ENCODE measurements around the gene VDR.
A peak's percentile ranks its signal among the peaks of the same experiment; 100 is the strongest.

The VDR gene

GRCh38 chr12:47839214-47839876 is 65.4 kb downstream of the VDR start:
- ATAC-seq = no peak
- TF ChIP-seq SNAI2 (CRISPR knock-in tag; IDR thresholded peaks at IDR 0.05) = no peak
- TF ChIP-seq ISL1 (CRISPR knock-in tag; IDR thresholded peaks at IDR 0.05) = no peak
- TF ChIP-seq ZNF565 (CRISPR knock-in tag; conservative IDR thresholded peaks at IDR 0.05; ENCODE audit: low read depth) = no peak
- no peak for TF ChIP-seq PPARA (CRISPR knock-in tag; IDR thresholded peaks at IDR 0.05; ENCODE audit: borderline replicate concordance)
- TF ChIP-seq ESRRG (CRISPR knock-in tag; IDR thresholded peaks at IDR 0.05) = no peak
- no peak for TF ChIP-seq PATZ1 (CRISPR knock-in tag; IDR thresholded peaks at IDR 0.05; ENCODE audit: borderline replicate concordance)

GRCh38 chr12:47838286-47838931 is 66.4 kb downstream of the VDR start:
- TF ChIP-seq SNAI2 (CRISPR knock-in tag; IDR thresholded peaks at IDR 0.05) (no peak), ZNF70 (CRISPR knock-in tag; IDR thresholded peaks at IDR 0.05) (no peak), TSHZ2 (CRISPR knock-in tag; IDR thresholded peaks at IDR 0.05) (no peak), ISL1 (CRISPR knock-in tag; IDR thresholded peaks at IDR 0.05) (no peak), ARNTL (CRISPR knock-in tag; IDR thresholded peaks at IDR 0.05; ENCODE audit: borderline replicate concordance, low read depth) (no peak), TCF4 (CRISPR knock-in tag; IDR thresholded peaks at IDR 0.05; ENCODE audit: borderline replicate concordance) (no peak), POU6F1 (CRISPR knock-in tag; IDR thresholded peaks at IDR 0.05; ENCODE audit: borderline replicate concordance, low read depth) (no peak), CSDC2 (CRISPR knock-in tag; IDR thresholded peaks at IDR 0.05) (no peak), ZNF565 (CRISPR knock-in tag; conservative IDR thresholded peaks at IDR 0.05; ENCODE audit: low read depth) (no peak), BACH2 (CRISPR knock-in tag; IDR thresholded peaks at IDR 0.05; ENCODE audit: borderline replicate concordance) (no peak), ESRRG (CRISPR knock-in tag; IDR thresholded peaks at IDR 0.05) (no peak), PATZ1 (CRISPR knock-in tag; IDR thresholded peaks at IDR 0.05; ENCODE audit: borderline replicate concordance) (no peak), CSRNP3 (CRISPR knock-in tag; IDR thresholded peaks at IDR 0.05) (no peak), ZC3H10 (CRISPR knock-in tag; IDR thresholded peaks at IDR 0.05) (no peak)
- peak; percentile 76 for ATAC-seq

GRCh38 chr12:47837190-47838171 is 67.3 kb downstream of the VDR start:
- ATAC-seq = peak; percentile 85
- TF ChIP-seq BACH2 (CRISPR knock-in tag; IDR thresholded peaks at IDR 0.05; ENCODE audit: borderline replicate concordance) (no peak), TSHZ2 (CRISPR knock-in tag; IDR thresholded peaks at IDR 0.05) (no peak), RARB (CRISPR knock-in tag; IDR thresholded peaks at IDR 0.05) (no peak), ZC3H10 (CRISPR knock-in tag; IDR thresholded peaks at IDR 0.05) (no peak), GLIS3 (CRISPR knock-in tag; IDR thresholded peaks at IDR 0.05) (no peak), OSR1 (CRISPR knock-in tag; IDR thresholded peaks at IDR 0.05) (no peak), CSDC2 (CRISPR knock-in tag; IDR thresholded peaks at IDR 0.05) (no peak), ZFP3 (CRISPR knock-in tag; IDR thresholded peaks at IDR 0.05) (no peak), CSRNP3 (CRISPR knock-in tag; IDR thresholded peaks at IDR 0.05) (no peak), ARNTL (CRISPR knock-in tag; IDR thresholded peaks at IDR 0.05; ENCODE audit: borderline replicate concordance, low read depth) (no peak)
